Spleen (tissue), 11 donors: ENCODE results near the gene STRIP2. TPM values are rescaled to one million over a fixed set of nuclear protein-coding genes. Genes with fewer than 3 reads are reported as not detected.

Source experiments
- DNase-seq: peaks from one replicate; pipeline ENCODE4 v3.0.0-alpha.2; 2020
- H3K27ac ChIP-seq, 8 donors: fragments of 200-600 bp; sonication (generic) in 7 of 8; 1 replicate in 4 of 8; 2 replicates in 4 of 8; pipeline versions ENCODE4 v1.5.0 to v1.8.0; 2016 to 2021; ENCODE audit warnings: inconsistent platforms in 4 of 8, mild to moderate bottlenecking in 4 of 8, moderate library complexity in 1 of 8
- H3K27me3 ChIP-seq, 7 donors: fragments of 200-600 bp; sonication (generic) in 6 of 7; replicated peaks in 1 of 7; 1 replicate in 4 of 7; 2 replicates in 3 of 7; pipeline versions ENCODE4 v1.5.0 to v1.8.0; 2016 to 2021; ENCODE audit warnings: inconsistent platforms in 3 of 7, mild to moderate bottlenecking in 1 of 7
- H3K36me3 ChIP-seq, 6 donors: fragments of 200-600 bp; sonication (generic) in 5 of 6; 1 replicate in 4 of 6; 2 replicates in 2 of 6; pipeline versions ENCODE4 v1.5.0 to v1.8.0; 2016 to 2021; ENCODE audit warnings: inconsistent platforms in 2 of 6
- H3K4me1 ChIP-seq, 6 donors: fragments of 200-600 bp; sonication (generic) in 5 of 6; 1 replicate in 3 of 6; 2 replicates in 3 of 6; pipeline versions ENCODE4 v1.5.0 to v1.8.0; 2016 to 2021; ENCODE audit warnings: inconsistent platforms in 3 of 6
- H3K4me3 ChIP-seq, 8 donors: fragments of 200-600 bp; sonication (generic) in 7 of 8; 1 replicate in 4 of 8; 2 replicates in 4 of 8; pipeline versions ENCODE4 v1.5.0 to v1.8.0; 2016 to 2021; ENCODE audit warnings: inconsistent platforms in 4 of 8, mild to moderate bottlenecking in 4 of 8, moderate library complexity in 2 of 8
- H3K9me3 ChIP-seq, 8 donors: fragments of 200-600 bp; sonication (generic) in 7 of 8; 1 replicate in 4 of 8; 2 replicates in 4 of 8; pipeline versions ENCODE4 v1.5.0 to v1.8.0; 2016 to 2021; ENCODE audit warnings: inconsistent platforms in 4 of 8
- CTCF ChIP-seq, 11 experiments: fragments of 200-600 bp in 7 of 11; fragments of 450-650 bp in 4 of 11; sonication (generic) in 4 of 11; IDR thresholded peaks in 8 of 11; conservative IDR thresholded peaks in 3 of 11; 1 replicate in 7 of 11; 2 replicates in 4 of 11; pipeline versions ENCODE4 v1.4.0 to v1.8.0; 2016 to 2021; ENCODE audit warnings: antibody characterized with exemption in 11 of 11, inconsistent platforms in 4 of 11, mild to moderate bottlenecking in 1 of 11
- POLR2A ChIP-seq, 3 donors: fragments of 450-650 bp; IDR thresholded peaks; one replicate each; pipeline ENCODE4 v1.5.1; 2017; ENCODE audit warnings: antibody characterized with exemption in 3 of 3, mild to moderate bottlenecking in 1 of 3
- POLR2AphosphoS5 ChIP-seq, 3 donors: sonication (generic); formaldehyde crosslinking; IDR thresholded peaks; one replicate each; pipeline ENCODE4 v1.5.1; 2017; ENCODE audit warnings: antibody characterized with exemption in 3 of 3
- WGBS, 5 donors: extraction: QIAGEN DNeasy Blood & Tissue Kit in 3 of 5; methylation state at CpG; one replicate each; pipeline versions ENCODE4 v1.1.5 to v1.1.7; 2013 to 2018; 5-methylcytosine and 5-hydroxymethylcytosine counted together
- intact Hi-C: fragments of 100-400 bp; cut with DNase I; formaldehyde crosslinking; loops from one replicate; pipeline ENCODE4 v1.15.0; 2023; ENCODE audit warnings: low total_unique reads
- polyA plus RNA-seq, 3 donors: library from polyadenylated mRNA; stranded (reverse); fragments of 200-250 nt; gene quantifications; one replicate each; pipeline ENCODE4 v1.2.1, GENCODE V29; 2013
- total RNA-seq, 7 donors: library from RNA; depleted of rRNA in 3 of 7; stranded (reverse); fragments of >200 nt in 3 of 7; fragmentation: NEBNext Ultra II Directional in 4 of 7; extraction: Animal tissue kit (Norgen Biotek cat#: 25700) in 4 of 7; gene quantifications; one replicate each; pipeline versions ENCODE4 v1.1.0 to v1.2.1, GENCODE V29; 2016 to 2021
- donor health status: healthy with polysubstance abuse.
- donor health status: DM: no; HTN: no; CAD: no; lungs with moderate emphysema.
- donor health status: DM: no; HTN: no; CAD: no.
- donor health status: Bipolar disorder and iron deficiency.
- donor health status: healthy.
- donor health status: DM: no; HTN: no; CAD: no.
- donor health status: DM: yes; HTN: yes; CAD: no.

Gene STRIP2
- total and polyA plus RNA-seq, 10 donors, result 0.60 to 2.2 (median 1.3) TPM

- no peaks in the 10 kb centered on the region for H3K9me3 ChIP-seq
- no peaks in the 10 kb centered on the region for H3K4me1 ChIP-seq
- H3K27me3 ChIP-seq, result no peaks in the 10 kb centered on the region
- intact Hi-C loops, result no loop called here
- TF ChIP-seq POLR2A (IDR thresholded peaks at IDR 0.05), result no peak
- TF ChIP-seq CTCF (IDR thresholded peaks at IDR 0.05 in 8 of 11, conservative IDR thresholded peaks at IDR 0.05 in 3 of 11), result no peak
- no peak for TF ChIP-seq POLR2AphosphoS5 (IDR thresholded peaks at IDR 0.05)
- H3K36me3 ChIP-seq, result peaks cover 0 to 36% (median 8%) of the 10 kb centered on the region in 6 donors
- DNase-seq, result no peak
- H3K27ac ChIP-seq, result no peak overlapping the region
- H3K4me3 ChIP-seq, result no peak overlapping the region
Observed at GRCh38 chr7:129386506-129386905, 47.7 kb upstream of the STRIP2 start.

- no peak for TF ChIP-seq CTCF (IDR thresholded peaks at IDR 0.05 in 8 of 11, conservative IDR thresholded peaks at IDR 0.05 in 3 of 11)
- TF ChIP-seq POLR2AphosphoS5 (IDR thresholded peaks at IDR 0.05), result no peak
- no peak for TF ChIP-seq POLR2A (IDR thresholded peaks at IDR 0.05)
- no peak for DNase-seq
- no peaks in the 10 kb centered on the region for H3K9me3 ChIP-seq
Observed at GRCh38 chr7:129387537-129387936, 46.7 kb upstream of the STRIP2 start.

GRCh38 chr7:129388333-129389098 lies 45.7 kb upstream of the STRIP2 start:
- H3K4me3 ChIP-seq, result no peak overlapping the region
- H3K27me3 ChIP-seq, result no peaks in the 10 kb centered on the region
- H3K9me3 ChIP-seq, result no peaks in the 10 kb centered on the region
- 86 to 96% (median 90%) methylated on average over 8 of the region's 8 CpGs for WGBS, 5 donors
- TF ChIP-seq POLR2A (IDR thresholded peaks at IDR 0.05) (no peak), CTCF (IDR thresholded peaks at IDR 0.05 in 8 of 11, conservative IDR thresholded peaks at IDR 0.05 in 3 of 11) (no peak), POLR2AphosphoS5 (IDR thresholded peaks at IDR 0.05) (no peak)
- H3K4me1 ChIP-seq, result no peaks in the 10 kb centered on the region
- no peak overlapping the region for H3K27ac ChIP-seq
- no peak for DNase-seq
- H3K36me3 ChIP-seq, result peaks cover 0 to 44% (median 8%) of the 10 kb centered on the region in 6 donors
- intact Hi-C loops, result no loop called here

More at GRCh38 chr7:129387537-129387936, 46.7 kb upstream of the STRIP2 start:
- H3K4me1 ChIP-seq, result no peaks in the 10 kb centered on the region
- no peak overlapping the region for H3K4me3 ChIP-seq
- peaks cover 0 to 40% (median 8%) of the 10 kb centered on the region in 6 donors for H3K36me3 ChIP-seq
- intact Hi-C loops, result no loop called here
- no peak overlapping the region for H3K27ac ChIP-seq
- WGBS, 5 donors, result 86 to 95% (median 92%) methylated on average over 2 of the region's 2 CpGs
- no peaks in the 10 kb centered on the region for H3K27me3 ChIP-seq

- 74 to 90% (median 88%) methylated on average over 1 of the region's 1 CpG for WGBS, 5 donors
- no peaks in the 10 kb centered on the region for H3K4me1 ChIP-seq
- no peak overlapping the region for H3K27ac ChIP-seq
- H3K36me3 ChIP-seq, result peaks cover 0 to 38% (median 8%) of the 10 kb centered on the region in 6 donors
- no peak for DNase-seq
- TF ChIP-seq CTCF (IDR thresholded peaks at IDR 0.05 in 8 of 11, conservative IDR thresholded peaks at IDR 0.05 in 3 of 11), result no peak
- TF ChIP-seq POLR2AphosphoS5 (IDR thresholded peaks at IDR 0.05), result no peak
- no peak for TF ChIP-seq POLR2A (IDR thresholded peaks at IDR 0.05)
- intact Hi-C loops, result no loop called here
- H3K4me3 ChIP-seq, result no peak overlapping the region
- H3K27me3 ChIP-seq, result no peaks in the 10 kb centered on the region
- no peaks in the 10 kb centered on the region for H3K9me3 ChIP-seq
Observed at GRCh38 chr7:129389829-129390228, 44.4 kb upstream of the STRIP2 start.
